HEK293 (cell line): ENCODE measurements around the gene CCNB3.

Experiments
- CTCF ChIA-PET: fragments of 350-600 bp; formaldehyde crosslinking; extraction: SDS; loops from one replicate; lab custom pipeline; 2021; ENCODE audit warnings: antibody characterized with exemption; lab: Yijun Ruan, JAX
- POLR2A ChIA-PET: fragments of 300-600 bp; formaldehyde crosslinking; extraction: SDS; loops from one replicate; lab custom pipeline; 2020; ENCODE audit warnings: antibody characterized with exemption, inconsistent platforms; lab: Yijun Ruan, JAX
- H3K27ac ChIP-seq: fragments of 200-500 bp; sonication (Bioruptor generic); 2 replicates; pipeline ENCODE4 v1.5.1; 2014; ENCODE audit warnings: low read depth, low read length, control low read depth, inconsistent platforms; ENCODE audit errors: extremely low read depth
- H3K36me3 ChIP-seq, 2 experiments: fragments of 200-500 bp in 1 of 2; sonication (Bioruptor generic) in 1 of 2; 1 replicate in 1 of 2; 2 replicates in 1 of 2; pipeline ENCODE4 v1.5.1; 2014 to 2017; ENCODE audit warnings: inconsistent platforms in 2 of 2, low read length in 2 of 2; ENCODE audit not compliant: control insufficient read depth in 2 of 2, insufficient read depth in 1 of 2
- H3K4me1 ChIP-seq: fragments of 200-500 bp; sonication (Bioruptor generic); 2 replicates; pipeline ENCODE4 v1.5.1; 2014; ENCODE audit warnings: mild to moderate bottlenecking, low read length, inconsistent platforms; ENCODE audit not compliant: control insufficient read depth, insufficient read depth
- H3K4me3 ChIP-seq: 2 replicates; pipeline ENCODE4 v1.5.1; 2011; ENCODE audit warnings: low read depth, mild to moderate bottlenecking, control low read depth, low read length, moderate library complexity
- H3K9me3 ChIP-seq: fragments of 200-500 bp; sonication (Bioruptor generic); 2 replicates; pipeline ENCODE4 v1.5.1; 2014; ENCODE audit warnings: low read depth, low read length, inconsistent platforms; ENCODE audit not compliant: control insufficient read depth, insufficient read depth
- ATF2 ChIP-seq: fragments of 450-650 bp; formaldehyde crosslinking; IDR thresholded peaks from 2 replicates; pipeline ENCODE4 v1.5.1; 2016; ENCODE audit warnings: missing biosample characterization, missing genetic modification characterization, low read depth
- GFI1B ChIP-seq: fragments of 450-650 bp; formaldehyde crosslinking; IDR thresholded peaks from 2 replicates; pipeline ENCODE4 v1.5.1; 2016; ENCODE audit warnings: missing biosample characterization, missing genetic modification characterization
- GLI4 ChIP-seq: fragments of 450-650 bp; formaldehyde crosslinking; IDR thresholded peaks from 2 replicates; pipeline ENCODE4 v1.5.1; 2016; ENCODE audit warnings: missing biosample characterization, missing genetic modification characterization
- HOXA7 ChIP-seq: sonication (generic); formaldehyde crosslinking; IDR thresholded peaks from 2 replicates; pipeline ENCODE4 v1.8.1; 2022; ENCODE audit warnings: missing genetic modification reagents, borderline replicate concordance
- KLF1 ChIP-seq: fragments of 450-650 bp; formaldehyde crosslinking; IDR thresholded peaks from 2 replicates; pipeline ENCODE4 v1.5.1; 2016; ENCODE audit warnings: missing biosample characterization, missing genetic modification characterization
- KLF10 ChIP-seq: fragments of 450-650 bp; IDR thresholded peaks from 2 replicates; pipeline ENCODE4 v1.5.1; 2018; ENCODE audit warnings: missing biosample characterization, mild to moderate bottlenecking, missing genetic modification characterization
- PBX3 ChIP-seq: sonication (generic); formaldehyde crosslinking; IDR thresholded peaks from 2 replicates; pipeline ENCODE4 v1.8.1; 2022; ENCODE audit warnings: mild to moderate bottlenecking, moderate library complexity, missing genetic modification reagents
- PRDM10 ChIP-seq: fragments of 450-650 bp; formaldehyde crosslinking; IDR thresholded peaks from 2 replicates; pipeline ENCODE4 v1.5.1; 2016; ENCODE audit warnings: missing biosample characterization, missing genetic modification characterization
- REST ChIP-seq: fragments of 450-650 bp; formaldehyde crosslinking; IDR thresholded peaks from 2 replicates; pipeline ENCODE4 v1.5.1; 2016; ENCODE audit warnings: missing biosample characterization, missing genetic modification characterization
- TCF7L2 ChIP-seq: IDR thresholded peaks from 2 replicates; pipeline ENCODE4 v1.6.1; 2011; ENCODE audit warnings: low read depth, mild to moderate bottlenecking, inconsistent platforms, low read length, moderate library complexity, borderline replicate concordance
- ZNF112 ChIP-seq: fragments of 450-650 bp; formaldehyde crosslinking; IDR thresholded peaks from 2 replicates; pipeline ENCODE4 v1.5.0; 2017; ENCODE audit warnings: missing biosample characterization, missing genetic modification characterization
- ZNF2 ChIP-seq: fragments of 450-650 bp; formaldehyde crosslinking; IDR thresholded peaks from 2 replicates; pipeline ENCODE4 v1.5.1; 2016; ENCODE audit warnings: missing biosample characterization, missing genetic modification characterization
- ZNF248 ChIP-seq: fragments of 450-650 bp; formaldehyde crosslinking; IDR thresholded peaks from 2 replicates; pipeline ENCODE4 v1.5.1; 2017; ENCODE audit warnings: missing biosample characterization, missing genetic modification characterization
- ZNF266 ChIP-seq: fragments of 450-650 bp; formaldehyde crosslinking; IDR thresholded peaks from 2 replicates; pipeline ENCODE4 v1.5.1; 2016; ENCODE audit warnings: missing biosample characterization, missing genetic modification characterization, low read depth
- ZNF335 ChIP-seq: fragments of 450-650 bp; formaldehyde crosslinking; conservative IDR thresholded peaks from 2 replicates; pipeline ENCODE4 v1.5.1; 2016; ENCODE audit warnings: missing biosample characterization, missing genetic modification characterization
- ZNF530 ChIP-seq: fragments of 450-650 bp; formaldehyde crosslinking; IDR thresholded peaks from 2 replicates; pipeline ENCODE4 v1.5.1; 2016; ENCODE audit warnings: low read depth, missing biosample characterization, missing genetic modification characterization
- ZNF548 ChIP-seq: fragments of 450-650 bp; formaldehyde crosslinking; IDR thresholded peaks from 2 replicates; pipeline ENCODE4 v1.5.1; 2016; ENCODE audit warnings: missing biosample characterization, missing genetic modification characterization
- ZNF629 ChIP-seq: fragments of 450-650 bp; formaldehyde crosslinking; IDR thresholded peaks from 2 replicates; pipeline ENCODE4 v1.5.1; 2017; ENCODE audit warnings: missing biosample characterization, missing genetic modification characterization
- ZNF639 ChIP-seq: fragments of 450-650 bp; formaldehyde crosslinking; IDR thresholded peaks from 2 replicates; pipeline ENCODE4 v1.5.1; 2016; ENCODE audit warnings: missing biosample characterization, missing genetic modification characterization
- ZNF664 ChIP-seq: fragments of 450-650 bp; formaldehyde crosslinking; IDR thresholded peaks from 2 replicates; pipeline ENCODE4 v1.5.1; 2016; ENCODE audit warnings: missing biosample characterization, missing genetic modification characterization
- ZNF670 ChIP-seq: fragments of 450-650 bp; formaldehyde crosslinking; IDR thresholded peaks from 2 replicates; pipeline ENCODE4 v1.5.1; 2016; ENCODE audit warnings: missing biosample characterization, missing genetic modification characterization, low read depth

CCNB3 gene

GRCh38 chrX:50198348-50198747, 6.2 kb upstream of the CCNB3 start:
- TF ChIP-seq ZNF2 (tag by site-specific recombination) (no peak), KLF1 (tag by site-specific recombination) (peak; percentile 51)
- Histone ChIP-seq H3K4me3 (no peak overlapping the region), H3K9me3 (no peaks in the 10 kb centered on the region), H3K4me1 (no peaks in the 10 kb centered on the region), H3K36me3 (no peaks in the 10 kb centered on the region), H3K27ac (no peak overlapping the region)
- POLR2A ChIA-PET = no interaction called here
- CTCF ChIA-PET = interaction anchor here (0.8 to 1.4 kb wide), 3 partner anchors 14 to 98 kb away, joined by 3 to 9 read pairs (median 3); no protein-coding TSS in a partner anchor

- H3K9me3 ChIP-seq = no peaks in the 10 kb centered on the region
- ChIA-PET POLR2A (no interaction called here), CTCF (interaction anchor here (0.6 kb wide), 1 partner anchor 77 kb away, joined by 5 read pairs; no protein-coding TSS in a partner anchor)
- no peak within 1 kb of the TSS for H3K27ac ChIP-seq
- H3K4me1 ChIP-seq = no peaks in the 10 kb centered on the region
- H3K4me3 ChIP-seq = no peak within 1 kb of the TSS
- TF ChIP-seq ZNF670 (tag by site-specific recombination) = no peak
- TF ChIP-seq KLF10 (tag by site-specific recombination) = no peak
- TF ChIP-seq ZNF548 (tag by site-specific recombination) = no peak
- no peak for TF ChIP-seq ATF2 (tag by site-specific recombination)
- no peak for TF ChIP-seq GLI4 (tag by site-specific recombination)
- no peak for TF ChIP-seq REST (tag by site-specific recombination)
- TF ChIP-seq PRDM10 = no peak
- TF ChIP-seq ZNF530 (tag by site-specific recombination) = no peak
- TF ChIP-seq ZNF112 (tag by site-specific recombination) = no peak
- TF ChIP-seq, all 188 proteins: peak for 0
- H3K36me3 ChIP-seq = no peaks in the 10 kb centered on the region
These were observed 3.7 kb upstream of the CCNB3 start, which contains the start of gene AKAP4 for GRCh38 chrX:50200907-50201306. Gene AKAP4, minus strand, starts transcription at chrX:50201007. Its CDS starts 118 bp downstream, at chrX:50200889.

- Histone ChIP-seq H3K9me3 (no peaks in the 10 kb centered on the region), H3K36me3 (no peaks in the 10 kb centered on the region), H3K4me3 (no peak overlapping the region), H3K4me1 (no peaks in the 10 kb centered on the region), H3K27ac (no peak overlapping the region)
- POLR2A ChIA-PET = no interaction called here
- CTCF ChIA-PET = interaction anchor here (0.6 to 1.4 kb wide), 2 partner anchors 102 to 370 kb away, joined by 4 to 6 read pairs; no protein-coding TSS in a partner anchor
- TF ChIP-seq ZNF248 (tag by site-specific recombination) = no peak
- TF ChIP-seq ZNF266 (tag by site-specific recombination) = no peak
- TF ChIP-seq ZNF629 = no peak
- no peak for TF ChIP-seq ZNF2 (tag by site-specific recombination)
- no peak for TF ChIP-seq ZNF664 (tag by site-specific recombination)
- TF ChIP-seq TCF7L2 = no peak
- TF ChIP-seq ZNF639 (tag by site-specific recombination) = no peak
- TF ChIP-seq HOXA7 = no peak
- TF ChIP-seq GFI1B (tag by site-specific recombination) = no peak
- no peak for TF ChIP-seq ZNF335 (tag by site-specific recombination)
- no peak for TF ChIP-seq PBX3 (CRISPR knock-in tag)
These were observed 2.0 kb upstream of the CCNB3 start for GRCh38 chrX:50202539-50202938.
